GM18520 (cell line): ENCODE data around the gene DHTKD1.
"Not testable (repeated sequence)": the region's sequence is repeated elsewhere in the genome, so short reads cannot be mapped to it uniquely, and the experiment has no call there.

ENCODE experiments used
- ATAC-seq: cut with Tn5 transposase; IDR thresholded peaks from one replicate; pipeline ENCODE4 v1.9.1; 2021; ENCODE audit not compliant: unreplicated experiment

DHTKD1 gene

GRCh38 chr10:12062754-12063482 is 5.8 kb upstream of the DHTKD1 start:
- no peak for ATAC-seq

GRCh38 chr10:12063483-12063818 is 5.3 kb upstream of the DHTKD1 start:
- ATAC-seq = no peak

GRCh38 chr10:12067336-12067735 is 1.4 kb upstream of the DHTKD1 start:
- no peak for ATAC-seq

- ATAC-seq = not testable (repeated sequence)
Measured at GRCh38 chr10:12071441-12071840, 2.7 kb downstream of the DHTKD1 start.

- no peak for ATAC-seq
Measured at GRCh38 chr10:12073526-12073925, 4.8 kb downstream of the DHTKD1 start.

GRCh38 chr10:12077580-12078180 is 8.9 kb downstream of the DHTKD1 start:
- no peak for ATAC-seq

GRCh38 chr10:12081470-12081869 is 12.7 kb downstream of the DHTKD1 start:
- no peak for ATAC-seq

- no peak for ATAC-seq
Measured at GRCh38 chr10:12081879-12082557, 13.3 kb downstream of the DHTKD1 start.

GRCh38 chr10:12088919-12089318 is 20.2 kb downstream of the DHTKD1 start:
- no peak for ATAC-seq

- no peak for ATAC-seq
Measured at GRCh38 chr10:12091421-12091820, 22.7 kb downstream of the DHTKD1 start.

GRCh38 chr10:12097361-12097760 is 28.6 kb downstream of the DHTKD1 start:
- ATAC-seq = not testable (repeated sequence)

GRCh38 chr10:12097791-12098190 is 29.0 kb downstream of the DHTKD1 start:
- no peak for ATAC-seq

- ATAC-seq = no peak
Measured at GRCh38 chr10:12098966-12099365, 30.2 kb downstream of the DHTKD1 start.

- no peak for ATAC-seq
Measured at GRCh38 chr10:12103802-12104201, 35.0 kb downstream of the DHTKD1 start.

GRCh38 chr10:12107781-12108180 is 39.0 kb downstream of the DHTKD1 start:
- no peak for ATAC-seq

- ATAC-seq = no peak
Measured at GRCh38 chr10:12109286-12109685, 40.5 kb downstream of the DHTKD1 start.

- no peak for ATAC-seq
Measured at GRCh38 chr10:12111528-12111927, 42.8 kb downstream of the DHTKD1 start.

- ATAC-seq = no peak
Measured at GRCh38 chr10:12113627-12114026, 44.9 kb downstream of the DHTKD1 start.

- ATAC-seq = no peak
Measured at GRCh38 chr10:12121673-12122072, 52.9 kb downstream of the DHTKD1 start.

GRCh38 chr10:12129222-12130111 is 60.7 kb downstream of the DHTKD1 start, which contains the start of gene SEC61A2:
Gene SEC61A2 (plus strand): TSS chr10:12129677. CDS start chr10:12129788, 111 bp downstream.
- peak; percentile 85 for ATAC-seq

- ATAC-seq = peak; percentile 21
Measured at GRCh38 chr10:12130237-12130872, 61.6 kb downstream of the DHTKD1 start.
